ENCODE data around the gene MANBA.

Gene MANBA

GRCh38 chr4:102759831-102760644, 730 bp downstream of the MANBA start:
- CTCF ChIA-PET: no interaction called here
- peak overlapping the region; percentile 42; the same call in 1 of the 2 replicates for H3K27ac ChIP-seq (ENCODE audit: extremely low read depth, low read depth, low read length)

GRCh38 chr4:102758241-102759160, 2.3 kb downstream of the MANBA start:
- ChIA-PET POLR2A (no interaction called here), CTCF (interaction anchor here (0.6 to 1.2 kb wide), 2 partner anchors 8 to 328 kb away, joined by 3 to 5 read pairs; no protein-coding TSS in a partner anchor)
- Histone ChIP-seq H3K4me3 (ENCODE audit: low read depth, low read length) (no peak overlapping the region), H3K36me3 (ENCODE audit: control insufficient read depth in 2 of 2, insufficient read depth in 1 of 2, low read length in 2 of 2) (no peaks in the 10 kb centered on the region), H3K9me3 (ENCODE audit: control insufficient read depth, insufficient read depth, low read depth, low read length) (no peaks in the 10 kb centered on the region), H3K4me1 (ENCODE audit: control insufficient read depth, insufficient read depth, low read length) (no peaks in the 10 kb centered on the region; the same call in 1 of the 2 replicates), H3K27ac (ENCODE audit: extremely low read depth, low read depth, low read length) (no peak overlapping the region)
- TF ChIP-seq GLIS1 (tag by site-specific recombination; IDR thresholded peaks at IDR 0.05) (no peak), ZNF623 (tag by site-specific recombination; IDR thresholded peaks at IDR 0.05) (no peak), ZNF248 (tag by site-specific recombination; IDR thresholded peaks at IDR 0.05) (no peak), ZNF555 (tag by site-specific recombination; conservative IDR thresholded peaks at IDR 0.05) (no peak), ZBTB8A (tag by site-specific recombination; IDR thresholded peaks at IDR 0.05) (no peak), BCL6B (tag by site-specific recombination; IDR thresholded peaks at IDR 0.05) (0 out of 2 replicates have a peak, but pooled peaks have one; percentile 41), ZNF768 (tag by site-specific recombination; IDR thresholded peaks at IDR 0.05) (no peak)

More at GRCh38 chr4:102759831-102760644, 730 bp downstream of the MANBA start:
- H3K9me3 ChIP-seq (ENCODE audit: control insufficient read depth, insufficient read depth, low read depth, low read length): no peaks in the 10 kb centered on the region
- H3K36me3 ChIP-seq (ENCODE audit: control insufficient read depth in 2 of 2, insufficient read depth in 1 of 2, low read length in 2 of 2): no peaks in the 10 kb centered on the region
- POLR2A ChIA-PET: interaction anchor here (0.8 to 1.7 kb wide), 4 partner anchors 8 to 109 kb away, joined by 4 to 17 read pairs (median 6); partner anchors contain the start of genes CISD2 and UBE2D3
- TF ChIP-seq ZNF596 (tag by site-specific recombination; IDR thresholded peaks at IDR 0.05): no peak
- 0 out of 2 replicates have a peak, but pooled peaks have one; percentile 15 for TF ChIP-seq ZNF362 (tag by site-specific recombination; IDR thresholded peaks at IDR 0.05)
- TF ChIP-seq ZNF48 (tag by site-specific recombination; IDR thresholded peaks at IDR 0.05): no peak
- TF ChIP-seq ZXDB (tag by site-specific recombination; IDR thresholded peaks at IDR 0.05): 0 out of 2 replicates have a peak, but pooled peaks have one; percentile 6
- peak; percentile 42; the same call in 1 of the 2 replicates for TF ChIP-seq ZSCAN4 (tag by site-specific recombination; IDR thresholded peaks at IDR 0.05)
- TF ChIP-seq SP7 (tag by site-specific recombination; IDR thresholded peaks at IDR 0.05): 0 out of 2 replicates have a peak, but pooled peaks have one; percentile 1
- TF ChIP-seq ZNF24 (tag by site-specific recombination; IDR thresholded peaks at IDR 0.05): peak; percentile 52; the same call in 1 of the 2 replicates
- no peak for TF ChIP-seq SCRT2 (tag by site-specific recombination; IDR thresholded peaks at IDR 0.05)
- peak overlapping the region; percentile 79 for H3K4me3 ChIP-seq (ENCODE audit: low read depth, low read length)
- H3K4me1 ChIP-seq (ENCODE audit: control insufficient read depth, insufficient read depth, low read length): no peaks in the 10 kb centered on the region; the same call in 1 of the 2 replicates

GRCh38 chr4:102757681-102758080, 3.1 kb downstream of the MANBA start:
- ChIA-PET CTCF (no interaction called here), POLR2A (no interaction called here)
- H3K4me3 ChIP-seq (ENCODE audit: low read depth, low read length): no peak overlapping the region
- H3K27ac ChIP-seq (ENCODE audit: extremely low read depth, low read depth, low read length): no peak overlapping the region
- no peaks in the 10 kb centered on the region; the same call in 1 of the 2 replicates for H3K4me1 ChIP-seq (ENCODE audit: control insufficient read depth, insufficient read depth, low read length)
- H3K9me3 ChIP-seq (ENCODE audit: control insufficient read depth, insufficient read depth, low read depth, low read length): no peaks in the 10 kb centered on the region
- no peaks in the 10 kb centered on the region for H3K36me3 ChIP-seq (ENCODE audit: control insufficient read depth in 2 of 2, insufficient read depth in 1 of 2, low read length in 2 of 2)
- TF ChIP-seq ZNF133 (tag by site-specific recombination; IDR thresholded peaks at IDR 0.05) (no peak), ZNF624 (tag by site-specific recombination; IDR thresholded peaks at IDR 0.05) (no peak), ZNF449 (tag by site-specific recombination; IDR thresholded peaks at IDR 0.05) (no peak), ZNF530 (tag by site-specific recombination; IDR thresholded peaks at IDR 0.05; ENCODE audit: low read depth) (no peak), ZNF335 (tag by site-specific recombination; conservative IDR thresholded peaks at IDR 0.05) (no peak), ZNF777 (tag by site-specific recombination; IDR thresholded peaks at IDR 0.05; ENCODE audit: borderline replicate concordance) (no peak), ZNF114 (tag by site-specific recombination; IDR thresholded peaks at IDR 0.05) (no peak), ZNF302 (tag by site-specific recombination; IDR thresholded peaks at IDR 0.05; ENCODE audit: low read depth) (no peak), ZNF366 (tag by site-specific recombination; conservative IDR thresholded peaks at IDR 0.05) (no peak)
